ENCODE measurements around the gene RBL1.
A peak's percentile ranks its signal among the peaks of the same experiment; 100 is the strongest.
"Not testable (repeated sequence)": the region's sequence is repeated elsewhere in the genome, so short reads cannot be mapped to it uniquely, and the experiment has no call there.

Gene RBL1

GRCh38 chr20:36997121-36997520, 98.7 kb downstream of the RBL1 start:
- DNase-seq (ENCODE audit: low read depth, low spot score) = no peak

- DNase-seq (ENCODE audit: low read depth, low spot score) = not testable (repeated sequence)
These were observed 101.6 kb downstream of the RBL1 start for GRCh38 chr20:36994221-36994620.

GRCh38 chr20:36992802-36993334, 102.9 kb downstream of the RBL1 start:
- DNase-seq (ENCODE audit: low read depth, low spot score) = no peak

- no peak for DNase-seq (ENCODE audit: low read depth, low spot score)
These were observed 104.1 kb downstream of the RBL1 start for GRCh38 chr20:36991703-36992102.

GRCh38 chr20:36989797-36990196, 106.0 kb downstream of the RBL1 start:
- DNase-seq (ENCODE audit: low read depth, low spot score) = peak; percentile 5

- DNase-seq (ENCODE audit: low read depth, low spot score) = no peak
These were observed 107.3 kb downstream of the RBL1 start for GRCh38 chr20:36988494-36988966.

GRCh38 chr20:36984257-36984638, 111.5 kb downstream of the RBL1 start:
- no peak for DNase-seq (ENCODE audit: low read depth, low spot score)

- no peak for DNase-seq (ENCODE audit: low read depth, low spot score)
These were observed 120.5 kb downstream of the RBL1 start for GRCh38 chr20:36975099-36975818.

- DNase-seq (ENCODE audit: low read depth, low spot score) = no peak
These were observed 121.1 kb downstream of the RBL1 start for GRCh38 chr20:36974660-36975059.

- no peak for DNase-seq (ENCODE audit: low read depth, low spot score)
These were observed 124.7 kb downstream of the RBL1 start for GRCh38 chr20:36971103-36971502.

- DNase-seq (ENCODE audit: low read depth, low spot score) = no peak
These were observed 126.2 kb downstream of the RBL1 start for GRCh38 chr20:36969478-36970186.

GRCh38 chr20:36969051-36969450, 126.7 kb downstream of the RBL1 start:
- no peak for DNase-seq (ENCODE audit: low read depth, low spot score)

- DNase-seq (ENCODE audit: low read depth, low spot score) = no peak
These were observed 128.2 kb downstream of the RBL1 start for GRCh38 chr20:36967636-36968035.

- DNase-seq (ENCODE audit: low read depth, low spot score) = not testable (repeated sequence)
These were observed 128.8 kb downstream of the RBL1 start for GRCh38 chr20:36966965-36967364.

GRCh38 chr20:36962354-36962941, 133.3 kb downstream of the RBL1 start:
- not testable (repeated sequence) for DNase-seq (ENCODE audit: low read depth, low spot score)

- DNase-seq (ENCODE audit: low read depth, low spot score) = no peak
These were observed 136.6 kb downstream of the RBL1 start for GRCh38 chr20:36959242-36959641.

GRCh38 chr20:36957875-36958667, 137.7 kb downstream of the RBL1 start:
- no peak for DNase-seq (ENCODE audit: low read depth, low spot score)

GRCh38 chr20:36956674-36957073, 139.1 kb downstream of the RBL1 start:
- DNase-seq (ENCODE audit: low read depth, low spot score) = no peak

GRCh38 chr20:36956016-36956415, 139.8 kb downstream of the RBL1 start:
- no peak for DNase-seq (ENCODE audit: low read depth, low spot score)

GRCh38 chr20:36951979-36952738, 143.6 kb downstream of the RBL1 start:
- DNase-seq (ENCODE audit: low read depth, low spot score) = no peak

Data from ELF-1 (cell line).